IPS DF 19.7 (cell line): ENCODE data around the gene ZNF765.
"Not testable (repeated sequence)": the region's sequence is repeated elsewhere in the genome, so short reads cannot be mapped to it uniquely, and the experiment has no call there.

Source experiments
- DNase-seq: peaks from one replicate; pipeline ENCODE4 v3.0.0-alpha.2; 2013; ENCODE audit warnings: low read depth, low spot score

ZNF765 gene

GRCh38 chr19:53394974-53395839 lies at the start of gene ZNF765:
ZNF765 (plus strand) TSS chr19:53395149; CDS start chr19:53398016, 2,867 bp downstream.
- peak; percentile 52 for DNase-seq

- no peak for DNase-seq
Measured at GRCh38 chr19:53355739-53356138, 39.2 kb upstream of the ZNF765 start.

GRCh38 chr19:53357821-53358581 lies 36.9 kb upstream of the ZNF765 start:
- DNase-seq: no peak

- not testable (repeated sequence) for DNase-seq
Measured at GRCh38 chr19:53360056-53360455, 34.9 kb upstream of the ZNF765 start.

- peak; percentile 68 for DNase-seq
Measured at GRCh38 chr19:53365134-53365898, 29.6 kb upstream of the ZNF765 start, which contains the start of gene ZNF525. ZNF525 (plus strand) TSS chr19:53365705; CDS start chr19:53372282, 6,577 bp downstream.

- DNase-seq: no peak
Measured at GRCh38 chr19:53365899-53366493, 29.0 kb upstream of the ZNF765 start.

GRCh38 chr19:53372196-53372595 lies 22.8 kb upstream of the ZNF765 start:
- no peak for DNase-seq

- no peak for DNase-seq
Measured at GRCh38 chr19:53374288-53374687, 20.7 kb upstream of the ZNF765 start.

GRCh38 chr19:53374743-53375142 lies 20.2 kb upstream of the ZNF765 start:
- no peak for DNase-seq

GRCh38 chr19:53381376-53381775 lies 13.6 kb upstream of the ZNF765 start:
- no peak for DNase-seq

- DNase-seq: no peak
Measured at GRCh38 chr19:53388168-53388567, 6.8 kb upstream of the ZNF765 start.

GRCh38 chr19:53388904-53389303 lies 6.0 kb upstream of the ZNF765 start:
- no peak for DNase-seq

GRCh38 chr19:53389571-53389970 lies 5.4 kb upstream of the ZNF765 start:
- no peak for DNase-seq

GRCh38 chr19:53389978-53390377 lies 5.0 kb upstream of the ZNF765 start:
- DNase-seq: no peak

- no peak for DNase-seq
Measured at GRCh38 chr19:53394522-53394973, 401 bp upstream of the ZNF765 start.

- DNase-seq: not testable (repeated sequence)
Measured at GRCh38 chr19:53395840-53396524, 1.0 kb downstream of the ZNF765 start.

GRCh38 chr19:53396525-53396868 lies 1.5 kb downstream of the ZNF765 start:
- DNase-seq: no peak

GRCh38 chr19:53397918-53398317 lies 3.0 kb downstream of the ZNF765 start:
- DNase-seq: not testable (repeated sequence)

- DNase-seq: no peak
Measured at GRCh38 chr19:53409505-53410204, 14.7 kb downstream of the ZNF765 start.
